DOHH2 (cell line): ENCODE results near the gene NEDD4L.

Experiments
- CTCF ChIP-seq: fragments of 200-600 bp; sonication (generic); IDR thresholded peaks from one replicate; pipeline ENCODE4 v1.5.1; 2014; ENCODE audit warnings: antibody characterized with exemption, mild to moderate bottlenecking, low read depth, low read length; ENCODE audit not compliant: poor library complexity, severe bottlenecking
- EZH2phosphoT487 ChIP-seq: fragments of 200-600 bp; sonication (generic); IDR thresholded peaks from 2 replicates; pipeline ENCODE4 v1.6.1; 2017; ENCODE audit warnings: borderline replicate concordance, mild to moderate bottlenecking, antibody characterized with exemption, low read length, moderate library complexity, mixed read lengths

GRCh38 chr18:58242435-58242834 is 198.4 kb downstream of the NEDD4L start:
- TF ChIP-seq CTCF, result no peak
- TF ChIP-seq EZH2phosphoT487, result no peak
